Fibroblast of lung (primary cell): ENCODE results near the gene MYBPC2.

Experiments
- CTCF ChIP-seq, 2 donors: IDR thresholded peaks in 1 of 2; conservative IDR thresholded peaks in 1 of 2; 1 replicate in 1 of 2; 2 replicates in 1 of 2; pipeline ENCODE4 v1.5.1; 2011 to 2012; ENCODE audit warnings: low read length in 2 of 2, control low read depth in 1 of 2, inconsistent platforms in 1 of 2, low read depth in 1 of 2, mild to moderate bottlenecking in 1 of 2
- EZH2 ChIP-seq: IDR thresholded peaks from 2 replicates; pipeline ENCODE4 v1.5.1; 2012; ENCODE audit warnings: low read length, control low read depth, mild to moderate bottlenecking; ENCODE audit errors: missing control alignments

DNA sequence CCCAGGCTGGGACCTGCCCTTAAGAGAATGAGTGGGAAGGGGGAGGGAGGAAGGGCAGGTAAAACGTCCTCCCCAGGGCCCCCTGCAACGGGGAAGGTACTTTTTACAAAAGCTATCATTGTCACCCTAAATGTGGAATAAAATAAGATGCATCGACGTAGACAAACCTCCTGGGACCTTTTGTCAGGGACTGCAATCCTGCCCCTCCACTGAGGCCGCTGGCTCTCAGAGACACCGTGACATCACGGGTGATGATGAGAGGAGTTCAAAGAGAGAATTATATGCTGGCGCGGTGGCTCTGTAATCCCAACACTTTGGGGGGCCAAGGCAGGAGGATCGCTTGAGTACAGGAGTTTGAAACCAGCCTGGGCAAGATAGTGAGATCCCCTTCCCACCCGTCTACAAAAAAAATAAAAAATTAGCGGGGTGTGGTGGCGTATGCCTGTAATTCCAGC, 1.8 kb upstream of the MYBPC2 start:
- TF ChIP-seq EZH2 (peak; percentile 51), CTCF (conservative IDR thresholded peaks at IDR 0.05 in 1 of 2, IDR thresholded peaks at IDR 0.05 in 1 of 2; ENCODE audit: low read depth in 1 of 2, low read length in 2 of 2) (no peak)
